Right atrium auricular region (tissue), 2 donors: Measurements from ENCODE around the gene SMAP2. TPM values are rescaled to one million over a fixed set of nuclear protein-coding genes. Genes with fewer than 3 reads are reported as not detected.

Source experiments
- DNase-seq: peaks from one replicate; pipeline ENCODE4 v3.0.0-alpha.2; 2019; ENCODE audit warnings: low spot score
- H3K27ac ChIP-seq, 2 donors: fragments of 200-600 bp; sonication (generic); 1 replicate in 1 of 2; 2 replicates in 1 of 2; pipeline ENCODE4 v1.5.1; 2016 to 2019
- H3K27me3 ChIP-seq, 2 donors: fragments of 200-600 bp; sonication (generic); one replicate each; pipeline versions ENCODE4 v1.5.1 to v1.6.0; 2017 to 2019
- H3K36me3 ChIP-seq: fragments of 200-600 bp; sonication (generic); one replicate; pipeline ENCODE4 v1.5.1; 2016
- H3K4me1 ChIP-seq, 2 donors: fragments of 200-600 bp; sonication (generic); one replicate each; pipeline versions ENCODE4 v1.5.1 to v1.6.0; 2017 to 2019
- H3K4me3 ChIP-seq, 2 donors: fragments of 200-600 bp; sonication (generic); 1 replicate in 1 of 2; 2 replicates in 1 of 2; pipeline ENCODE4 v1.5.1; 2017 to 2019; ENCODE audit warnings: mild to moderate bottlenecking in 1 of 2, moderate library complexity in 1 of 2
- H3K9me3 ChIP-seq, 2 donors: fragments of 200-600 bp; sonication (generic); one replicate each; pipeline ENCODE4 v1.5.1; 2019
- CTCF ChIP-seq, 2 donors: fragments of 200-600 bp; sonication (generic); IDR thresholded peaks; one replicate each; pipeline ENCODE4 v1.5.1; 2019; ENCODE audit warnings: antibody characterized with exemption in 2 of 2
- total RNA-seq, 2 donors: library from RNA; depleted of rRNA; stranded (reverse); fragments of >200 nt; gene quantifications; one replicate each; pipeline ENCODE4 v1.1.0, GENCODE V29; 2016

Gene SMAP2
- total RNA-seq, 2 donors from 2014 or later = 19.8 to 20.8 TPM

- H3K9me3 ChIP-seq = peaks cover 0 to 2% of the 10 kb centered on the region in 2 donors
- DNase-seq = peak; percentile 51
- H3K36me3 ChIP-seq = no peaks in the 10 kb centered on the region
- TF ChIP-seq CTCF (IDR thresholded peaks at IDR 0.05) = no peak
- H3K4me1 ChIP-seq = no peaks in the 10 kb centered on the region
- H3K27me3 ChIP-seq = no peaks in the 10 kb centered on the region
- no peak overlapping the region for H3K4me3 ChIP-seq
- no peak overlapping the region for H3K27ac ChIP-seq
Measured at GRCh38 chr1:40352126-40352525, 21.4 kb upstream of the SMAP2 start.

- no peak overlapping the region for H3K27ac ChIP-seq
Measured at GRCh38 chr1:40353082-40353481, 20.4 kb upstream of the SMAP2 start.

GRCh38 chr1:40357625-40358024 is 15.9 kb upstream of the SMAP2 start:
- H3K36me3 ChIP-seq = no peaks in the 10 kb centered on the region
- H3K27ac ChIP-seq = no peak overlapping the region
- no peaks in the 10 kb centered on the region for H3K27me3 ChIP-seq
- no peak for DNase-seq
- H3K9me3 ChIP-seq = peaks cover 0 to 20% of the 10 kb centered on the region in 2 donors
- no peak for TF ChIP-seq CTCF (IDR thresholded peaks at IDR 0.05)
- no peak overlapping the region for H3K4me3 ChIP-seq
- H3K4me1 ChIP-seq = no peaks in the 10 kb centered on the region

More at GRCh38 chr1:40353082-40353481, 20.4 kb upstream of the SMAP2 start:
- Histone ChIP-seq H3K36me3 (no peaks in the 10 kb centered on the region), H3K27me3 (no peaks in the 10 kb centered on the region), H3K4me1 (no peaks in the 10 kb centered on the region), H3K9me3 (peaks cover 0 to 12% of the 10 kb centered on the region in 2 donors), H3K4me3 (no peak overlapping the region)
- peak; percentile 11 for DNase-seq
- TF ChIP-seq CTCF (IDR thresholded peaks at IDR 0.05) = no peak

- Histone ChIP-seq H3K4me1 (no peaks in the 10 kb centered on the region), H3K36me3 (no peaks in the 10 kb centered on the region), H3K27ac (no peak overlapping the region), H3K4me3 (no peak overlapping the region), H3K9me3 (peaks cover 0 to 20% of the 10 kb centered on the region in 2 donors), H3K27me3 (no peaks in the 10 kb centered on the region)
- no peak for DNase-seq
- no peak for TF ChIP-seq CTCF (IDR thresholded peaks at IDR 0.05)
Measured at GRCh38 chr1:40360631-40361030, 12.9 kb upstream of the SMAP2 start.

- Histone ChIP-seq H3K27me3 (no peaks in the 10 kb centered on the region), H3K36me3 (no peaks in the 10 kb centered on the region), H3K9me3 (peaks cover 0 to 20% of the 10 kb centered on the region in 2 donors), H3K4me1 (no peaks in the 10 kb centered on the region), H3K4me3 (no peak overlapping the region), H3K27ac (no peak overlapping the region)
- DNase-seq = no peak
- TF ChIP-seq CTCF (IDR thresholded peaks at IDR 0.05) = no peak
Measured at GRCh38 chr1:40361201-40361600, 12.3 kb upstream of the SMAP2 start.

GRCh38 chr1:40361637-40362036 is 11.9 kb upstream of the SMAP2 start:
- H3K36me3 ChIP-seq = no peaks in the 10 kb centered on the region
- no peak for TF ChIP-seq CTCF (IDR thresholded peaks at IDR 0.05)
- H3K4me1 ChIP-seq = no peaks in the 10 kb centered on the region
- H3K9me3 ChIP-seq = peaks cover 0 to 20% of the 10 kb centered on the region in 2 donors
- no peaks in the 10 kb centered on the region for H3K27me3 ChIP-seq
- no peak overlapping the region for H3K27ac ChIP-seq
- DNase-seq = no peak
- no peak overlapping the region for H3K4me3 ChIP-seq
